HEK293 (cell line): ENCODE results near the gene ARHGAP45.

ENCODE experiments used
- ELK4 ChIP-seq: IDR thresholded peaks from 2 replicates; pipeline ENCODE4 v1.6.1; 2011; ENCODE audit warnings: mild to moderate bottlenecking, low read depth, low read length, borderline replicate concordance
- TCF7L2 ChIP-seq: IDR thresholded peaks from 2 replicates; pipeline ENCODE4 v1.6.1; 2011; ENCODE audit warnings: low read depth, mild to moderate bottlenecking, inconsistent platforms, low read length, moderate library complexity, borderline replicate concordance
- ZNF18 ChIP-seq: fragments of 450-650 bp; formaldehyde crosslinking; IDR thresholded peaks from 2 replicates; pipeline ENCODE4 v1.5.1; 2016; ENCODE audit warnings: missing biosample characterization, missing genetic modification characterization
- ZNF335 ChIP-seq: fragments of 450-650 bp; formaldehyde crosslinking; conservative IDR thresholded peaks from 2 replicates; pipeline ENCODE4 v1.5.1; 2016; ENCODE audit warnings: missing biosample characterization, missing genetic modification characterization
- ZNF48 ChIP-seq: fragments of 450-650 bp; formaldehyde crosslinking; IDR thresholded peaks from 2 replicates; pipeline ENCODE4 v1.5.1; 2016; ENCODE audit warnings: missing biosample characterization, missing genetic modification characterization
- ZNF548 ChIP-seq: fragments of 450-650 bp; formaldehyde crosslinking; IDR thresholded peaks from 2 replicates; pipeline ENCODE4 v1.5.1; 2016; ENCODE audit warnings: missing biosample characterization, missing genetic modification characterization
- TF ChIP-seq, protein P1 (sequence below): fragments of 450-650 bp; formaldehyde crosslinking; IDR thresholded peaks from 2 replicates; pipeline ENCODE4 v1.5.1; 2016; ENCODE audit warnings: missing biosample characterization, missing genetic modification characterization
- TF ChIP-seq, protein P2 (sequence below): fragments of 450-650 bp; formaldehyde crosslinking; IDR thresholded peaks from 2 replicates; pipeline ENCODE4 v1.5.1; 2017; ENCODE audit warnings: missing biosample characterization, mild to moderate bottlenecking, missing genetic modification characterization, moderate library complexity
- TF ChIP-seq, protein P3 (sequence below): fragments of 450-650 bp; IDR thresholded peaks from 2 replicates; pipeline ENCODE4 v1.5.1; 2018; ENCODE audit warnings: missing biosample characterization, mild to moderate bottlenecking, missing genetic modification characterization

DNA sequence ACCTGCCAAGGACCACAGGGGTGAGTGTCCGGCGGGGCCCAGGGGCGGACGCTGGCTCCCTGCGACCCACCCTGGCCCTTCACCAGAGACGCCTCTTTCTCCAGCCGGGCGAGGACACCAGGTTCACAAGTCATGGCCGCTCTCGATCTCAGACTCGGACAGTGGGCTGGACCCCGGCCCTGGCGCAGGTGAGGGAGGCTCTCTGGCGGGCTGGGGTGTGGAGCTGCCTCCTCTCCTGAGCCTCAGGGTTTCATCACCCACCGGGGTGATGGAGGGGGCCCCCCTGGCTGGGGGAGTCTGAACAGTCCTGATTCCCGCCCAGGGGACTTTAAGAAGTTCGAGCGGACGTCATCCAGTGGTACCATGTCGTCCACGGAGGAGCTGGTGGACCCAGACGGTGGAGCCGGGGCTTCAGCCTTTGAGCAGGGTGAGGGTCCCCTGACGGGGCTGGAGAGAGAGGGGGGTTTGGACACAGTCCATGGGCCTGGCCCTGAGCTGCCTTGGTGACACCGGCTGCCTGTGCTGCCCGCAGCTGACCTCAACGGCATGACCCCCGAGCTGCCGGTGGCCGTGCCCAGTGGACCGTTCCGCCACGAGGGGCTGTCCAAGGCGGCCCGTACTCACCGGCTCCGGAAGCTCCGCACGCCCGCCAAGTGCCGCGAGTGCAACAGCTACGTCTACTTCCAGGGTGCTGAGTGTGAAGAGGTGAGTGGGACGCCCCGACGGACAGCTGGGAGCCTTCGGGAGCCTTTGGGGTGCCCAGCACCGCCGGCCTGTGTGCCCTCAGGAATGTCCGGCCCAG, 13.6 kb downstream of the ARHGAP45 start:
- TF ChIP-seq ZNF48 (tag by site-specific recombination) (no peak), ELK4 (no peak), ZNF18 (tag by site-specific recombination) (no peak), ZNF335 (tag by site-specific recombination) (no peak), TCF7L2 (no peak), ZNF548 (tag by site-specific recombination) (no peak)
- TF ChIP-seq, protein P1, sequence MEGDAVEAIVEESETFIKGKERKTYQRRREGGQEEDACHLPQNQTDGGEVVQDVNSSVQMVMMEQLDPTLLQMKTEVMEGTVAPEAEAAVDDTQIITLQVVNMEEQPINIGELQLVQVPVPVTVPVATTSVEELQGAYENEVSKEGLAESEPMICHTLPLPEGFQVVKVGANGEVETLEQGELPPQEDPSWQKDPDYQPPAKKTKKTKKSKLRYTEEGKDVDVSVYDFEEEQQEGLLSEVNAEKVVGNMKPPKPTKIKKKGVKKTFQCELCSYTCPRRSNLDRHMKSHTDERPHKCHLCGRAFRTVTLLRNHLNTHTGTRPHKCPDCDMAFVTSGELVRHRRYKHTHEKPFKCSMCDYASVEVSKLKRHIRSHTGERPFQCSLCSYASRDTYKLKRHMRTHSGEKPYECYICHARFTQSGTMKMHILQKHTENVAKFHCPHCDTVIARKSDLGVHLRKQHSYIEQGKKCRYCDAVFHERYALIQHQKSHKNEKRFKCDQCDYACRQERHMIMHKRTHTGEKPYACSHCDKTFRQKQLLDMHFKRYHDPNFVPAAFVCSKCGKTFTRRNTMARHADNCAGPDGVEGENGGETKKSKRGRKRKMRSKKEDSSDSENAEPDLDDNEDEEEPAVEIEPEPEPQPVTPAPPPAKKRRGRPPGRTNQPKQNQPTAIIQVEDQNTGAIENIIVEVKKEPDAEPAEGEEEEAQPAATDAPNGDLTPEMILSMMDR (tag by site-specific recombination), result no peak
- TF ChIP-seq, protein P2, sequence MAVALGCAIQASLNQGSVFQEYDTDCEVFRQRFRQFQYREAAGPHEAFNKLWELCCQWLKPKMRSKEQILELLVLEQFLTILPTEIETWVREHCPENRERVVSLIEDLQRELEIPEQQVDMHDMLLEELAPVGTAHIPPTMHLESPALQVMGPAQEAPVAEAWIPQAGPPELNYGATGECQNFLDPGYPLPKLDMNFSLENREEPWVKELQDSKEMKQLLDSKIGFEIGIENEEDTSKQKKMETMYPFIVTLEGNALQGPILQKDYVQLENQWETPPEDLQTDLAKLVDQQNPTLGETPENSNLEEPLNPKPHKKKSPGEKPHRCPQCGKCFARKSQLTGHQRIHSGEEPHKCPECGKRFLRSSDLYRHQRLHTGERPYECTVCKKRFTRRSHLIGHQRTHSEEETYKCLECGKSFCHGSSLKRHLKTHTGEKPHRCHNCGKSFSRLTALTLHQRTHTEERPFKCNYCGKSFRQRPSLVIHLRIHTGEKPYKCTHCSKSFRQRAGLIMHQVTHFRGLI (tag by site-specific recombination), result no peak
- TF ChIP-seq, protein P3, sequence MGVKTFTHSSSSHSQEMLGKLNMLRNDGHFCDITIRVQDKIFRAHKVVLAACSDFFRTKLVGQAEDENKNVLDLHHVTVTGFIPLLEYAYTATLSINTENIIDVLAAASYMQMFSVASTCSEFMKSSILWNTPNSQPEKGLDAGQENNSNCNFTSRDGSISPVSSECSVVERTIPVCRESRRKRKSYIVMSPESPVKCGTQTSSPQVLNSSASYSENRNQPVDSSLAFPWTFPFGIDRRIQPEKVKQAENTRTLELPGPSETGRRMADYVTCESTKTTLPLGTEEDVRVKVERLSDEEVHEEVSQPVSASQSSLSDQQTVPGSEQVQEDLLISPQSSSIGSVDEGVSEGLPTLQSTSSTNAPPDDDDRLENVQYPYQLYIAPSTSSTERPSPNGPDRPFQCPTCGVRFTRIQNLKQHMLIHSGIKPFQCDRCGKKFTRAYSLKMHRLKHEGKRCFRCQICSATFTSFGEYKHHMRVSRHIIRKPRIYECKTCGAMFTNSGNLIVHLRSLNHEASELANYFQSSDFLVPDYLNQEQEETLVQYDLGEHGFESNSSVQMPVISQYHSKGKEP, result no peak
